DOHH2 (cell line): ENCODE data around the gene LMAN1.

Source experiments
- EZH2phosphoT487 ChIP-seq: fragments of 200-600 bp; sonication (generic); IDR thresholded peaks from 2 replicates; pipeline ENCODE4 v1.6.1; 2017; ENCODE audit warnings: borderline replicate concordance, mild to moderate bottlenecking, antibody characterized with exemption, low read length, moderate library complexity, mixed read lengths
- TF ChIP-seq, protein P1 (sequence below): fragments of 200-600 bp; sonication (generic); IDR thresholded peaks from one replicate; pipeline ENCODE4 v1.5.1; 2014; ENCODE audit warnings: antibody characterized with exemption, mild to moderate bottlenecking, low read depth, low read length; ENCODE audit not compliant: poor library complexity, severe bottlenecking

DNA sequence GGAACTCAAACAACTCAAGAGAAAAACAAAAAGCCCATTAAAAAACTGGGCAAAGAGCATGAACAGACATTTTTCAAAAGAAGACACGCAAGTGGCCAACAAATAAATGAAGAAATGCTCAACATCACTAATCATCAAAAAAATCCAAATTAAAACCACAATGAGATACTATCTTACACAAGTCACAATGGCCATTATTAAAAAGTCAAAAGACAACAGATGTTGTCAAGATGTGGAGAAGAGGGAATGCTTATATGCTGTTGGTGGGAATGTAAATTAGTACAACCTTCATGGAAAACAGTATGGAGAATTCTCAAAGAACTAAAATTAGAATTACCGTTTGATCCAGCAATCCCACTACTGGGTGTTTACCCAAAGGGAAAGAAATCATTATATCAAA lies 15.1 kb downstream of the LMAN1 start:
- TF ChIP-seq, protein P1, sequence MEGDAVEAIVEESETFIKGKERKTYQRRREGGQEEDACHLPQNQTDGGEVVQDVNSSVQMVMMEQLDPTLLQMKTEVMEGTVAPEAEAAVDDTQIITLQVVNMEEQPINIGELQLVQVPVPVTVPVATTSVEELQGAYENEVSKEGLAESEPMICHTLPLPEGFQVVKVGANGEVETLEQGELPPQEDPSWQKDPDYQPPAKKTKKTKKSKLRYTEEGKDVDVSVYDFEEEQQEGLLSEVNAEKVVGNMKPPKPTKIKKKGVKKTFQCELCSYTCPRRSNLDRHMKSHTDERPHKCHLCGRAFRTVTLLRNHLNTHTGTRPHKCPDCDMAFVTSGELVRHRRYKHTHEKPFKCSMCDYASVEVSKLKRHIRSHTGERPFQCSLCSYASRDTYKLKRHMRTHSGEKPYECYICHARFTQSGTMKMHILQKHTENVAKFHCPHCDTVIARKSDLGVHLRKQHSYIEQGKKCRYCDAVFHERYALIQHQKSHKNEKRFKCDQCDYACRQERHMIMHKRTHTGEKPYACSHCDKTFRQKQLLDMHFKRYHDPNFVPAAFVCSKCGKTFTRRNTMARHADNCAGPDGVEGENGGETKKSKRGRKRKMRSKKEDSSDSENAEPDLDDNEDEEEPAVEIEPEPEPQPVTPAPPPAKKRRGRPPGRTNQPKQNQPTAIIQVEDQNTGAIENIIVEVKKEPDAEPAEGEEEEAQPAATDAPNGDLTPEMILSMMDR, result no peak
- TF ChIP-seq EZH2phosphoT487, result no peak
